Right atrium auricular region (tissue), 2 donors: ENCODE data around the gene GALNT10. TPM values are rescaled to one million over a fixed set of nuclear protein-coding genes. Genes with fewer than 3 reads are reported as not detected.

Experiments
- DNase-seq: peaks from one replicate; pipeline ENCODE4 v3.0.0-alpha.2; 2019; ENCODE audit warnings: low spot score
- H3K27ac ChIP-seq, 2 donors: fragments of 200-600 bp; sonication (generic); 1 replicate in 1 of 2; 2 replicates in 1 of 2; pipeline ENCODE4 v1.5.1; 2016 to 2019
- H3K27me3 ChIP-seq, 2 donors: fragments of 200-600 bp; sonication (generic); one replicate each; pipeline versions ENCODE4 v1.5.1 to v1.6.0; 2017 to 2019
- H3K36me3 ChIP-seq: fragments of 200-600 bp; sonication (generic); one replicate; pipeline ENCODE4 v1.5.1; 2016
- H3K4me1 ChIP-seq, 2 donors: fragments of 200-600 bp; sonication (generic); one replicate each; pipeline versions ENCODE4 v1.5.1 to v1.6.0; 2017 to 2019
- H3K4me3 ChIP-seq, 2 donors: fragments of 200-600 bp; sonication (generic); 1 replicate in 1 of 2; 2 replicates in 1 of 2; pipeline ENCODE4 v1.5.1; 2017 to 2019; ENCODE audit warnings: mild to moderate bottlenecking in 1 of 2, moderate library complexity in 1 of 2
- H3K9me3 ChIP-seq, 2 donors: fragments of 200-600 bp; sonication (generic); one replicate each; pipeline ENCODE4 v1.5.1; 2019
- total RNA-seq, 2 donors: library from RNA; depleted of rRNA; stranded (reverse); fragments of >200 nt; gene quantifications; one replicate each; pipeline ENCODE4 v1.1.0, GENCODE V29; 2016
- TF ChIP-seq, protein P1 (sequence below), 2 donors: fragments of 200-600 bp; sonication (generic); IDR thresholded peaks; one replicate each; pipeline ENCODE4 v1.5.1; 2019; ENCODE audit warnings: antibody characterized with exemption in 2 of 2

The GALNT10 gene
- total RNA-seq, 2 donors from 2014 or later: 13.2 to 18.4 TPM

DNA sequence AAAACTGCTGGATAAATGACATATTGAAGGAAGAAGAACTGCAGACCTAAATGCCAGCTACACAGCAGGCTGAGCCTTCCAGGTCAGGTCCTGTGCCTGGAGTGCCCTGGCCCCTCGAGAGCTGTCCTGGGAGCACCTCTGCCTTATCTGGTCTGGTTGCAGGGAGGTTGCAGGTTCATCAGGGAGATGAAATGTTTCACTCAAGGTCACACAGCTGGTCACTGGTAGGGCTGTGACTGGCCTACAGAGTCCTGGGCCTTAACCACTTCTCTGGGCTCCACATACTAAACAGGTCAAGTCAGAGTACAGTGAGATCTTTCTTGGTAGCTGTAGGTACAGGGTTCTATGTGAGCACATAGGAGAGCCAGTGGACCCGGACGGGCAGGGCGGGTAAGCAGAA is 16.7 kb downstream of the GALNT10 start:
- Histone ChIP-seq H3K9me3 (no peaks in the 10 kb centered on the region), H3K27ac (no peak overlapping the region), H3K27me3 (no peaks in the 10 kb centered on the region), H3K4me3 (no peak overlapping the region), H3K4me1 (peaks cover 0 to 7% of the 10 kb centered on the region in 2 donors), H3K36me3 (no peaks in the 10 kb centered on the region)
- TF ChIP-seq, protein P1, sequence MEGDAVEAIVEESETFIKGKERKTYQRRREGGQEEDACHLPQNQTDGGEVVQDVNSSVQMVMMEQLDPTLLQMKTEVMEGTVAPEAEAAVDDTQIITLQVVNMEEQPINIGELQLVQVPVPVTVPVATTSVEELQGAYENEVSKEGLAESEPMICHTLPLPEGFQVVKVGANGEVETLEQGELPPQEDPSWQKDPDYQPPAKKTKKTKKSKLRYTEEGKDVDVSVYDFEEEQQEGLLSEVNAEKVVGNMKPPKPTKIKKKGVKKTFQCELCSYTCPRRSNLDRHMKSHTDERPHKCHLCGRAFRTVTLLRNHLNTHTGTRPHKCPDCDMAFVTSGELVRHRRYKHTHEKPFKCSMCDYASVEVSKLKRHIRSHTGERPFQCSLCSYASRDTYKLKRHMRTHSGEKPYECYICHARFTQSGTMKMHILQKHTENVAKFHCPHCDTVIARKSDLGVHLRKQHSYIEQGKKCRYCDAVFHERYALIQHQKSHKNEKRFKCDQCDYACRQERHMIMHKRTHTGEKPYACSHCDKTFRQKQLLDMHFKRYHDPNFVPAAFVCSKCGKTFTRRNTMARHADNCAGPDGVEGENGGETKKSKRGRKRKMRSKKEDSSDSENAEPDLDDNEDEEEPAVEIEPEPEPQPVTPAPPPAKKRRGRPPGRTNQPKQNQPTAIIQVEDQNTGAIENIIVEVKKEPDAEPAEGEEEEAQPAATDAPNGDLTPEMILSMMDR (IDR thresholded peaks at IDR 0.05): no peak
- DNase-seq: no peak

GRCh38 chr5:154209591-154210081 is 19.1 kb downstream of the GALNT10 start:
- Histone ChIP-seq H3K27ac (no peak overlapping the region), H3K4me1 (no peaks in the 10 kb centered on the region), H3K36me3 (no peaks in the 10 kb centered on the region), H3K27me3 (no peaks in the 10 kb centered on the region), H3K4me3 (no peak overlapping the region), H3K9me3 (no peaks in the 10 kb centered on the region)
- no peak for DNase-seq
- TF ChIP-seq, protein P1 (IDR thresholded peaks at IDR 0.05): no peak

- H3K36me3 ChIP-seq: no peaks in the 10 kb centered on the region
- H3K4me1 ChIP-seq: no peaks in the 10 kb centered on the region
- no peak for DNase-seq
- no peak overlapping the region for H3K4me3 ChIP-seq
- TF ChIP-seq, protein P1 (IDR thresholded peaks at IDR 0.05): no peak
- no peak overlapping the region for H3K27ac ChIP-seq
- no peaks in the 10 kb centered on the region for H3K27me3 ChIP-seq
- H3K9me3 ChIP-seq: no peaks in the 10 kb centered on the region
Measured at GRCh38 chr5:154210163-154210562, 19.6 kb downstream of the GALNT10 start.

DNA sequence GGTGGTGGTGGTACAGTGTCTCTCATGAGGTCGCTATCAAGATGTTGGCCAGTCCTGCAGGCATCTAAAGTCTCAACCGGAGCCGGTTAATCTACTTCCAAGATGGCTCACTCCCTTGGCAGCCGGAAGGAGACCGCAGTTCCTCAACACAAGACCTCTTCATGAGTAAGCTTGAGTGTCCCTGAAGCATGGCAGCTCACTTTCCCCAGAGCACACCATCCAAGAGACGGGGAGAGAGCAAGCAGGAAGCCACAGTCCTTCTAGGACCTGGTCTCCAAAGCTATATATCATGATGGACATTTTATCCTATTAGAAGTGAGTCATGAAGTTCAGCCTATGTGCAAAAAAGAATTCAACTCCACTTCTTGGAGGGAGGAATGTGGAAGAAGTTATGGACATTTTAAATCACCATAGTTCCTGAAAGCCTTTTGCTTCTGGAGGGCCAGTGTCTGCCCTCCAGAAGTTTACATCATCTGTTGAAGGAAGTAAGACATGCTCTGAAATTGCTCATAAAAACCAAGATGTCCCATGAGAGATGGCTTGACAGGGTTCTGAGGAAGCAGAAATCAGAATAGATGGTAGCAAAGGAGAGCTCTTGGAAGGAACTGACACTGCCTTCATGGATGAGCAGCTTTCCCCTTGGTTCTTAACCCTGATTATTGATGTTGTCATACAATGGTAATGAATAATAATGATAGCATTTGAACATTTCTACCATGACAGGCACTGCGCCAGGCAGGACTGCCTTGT is 21.3 kb downstream of the GALNT10 start:
- TF ChIP-seq, protein P1 (IDR thresholded peaks at IDR 0.05): no peak
- no peaks in the 10 kb centered on the region for H3K9me3 ChIP-seq
- H3K27ac ChIP-seq: no peak overlapping the region
- no peaks in the 10 kb centered on the region for H3K36me3 ChIP-seq
- no peaks in the 10 kb centered on the region for H3K27me3 ChIP-seq
- DNase-seq: no peak
- H3K4me3 ChIP-seq: no peak overlapping the region
- H3K4me1 ChIP-seq: no peaks in the 10 kb centered on the region

GRCh38 chr5:154213592-154213991 is 23.1 kb downstream of the GALNT10 start:
- no peaks in the 10 kb centered on the region for H3K9me3 ChIP-seq
- no peaks in the 10 kb centered on the region for H3K27me3 ChIP-seq
- no peaks in the 10 kb centered on the region for H3K36me3 ChIP-seq
- H3K4me3 ChIP-seq: no peak overlapping the region
- H3K27ac ChIP-seq: no peak overlapping the region
- TF ChIP-seq, protein P1 (IDR thresholded peaks at IDR 0.05): no peak
- H3K4me1 ChIP-seq: no peaks in the 10 kb centered on the region
- DNase-seq: no peak
